ENCODE measurements around the gene SEPTIN5.

DNA sequence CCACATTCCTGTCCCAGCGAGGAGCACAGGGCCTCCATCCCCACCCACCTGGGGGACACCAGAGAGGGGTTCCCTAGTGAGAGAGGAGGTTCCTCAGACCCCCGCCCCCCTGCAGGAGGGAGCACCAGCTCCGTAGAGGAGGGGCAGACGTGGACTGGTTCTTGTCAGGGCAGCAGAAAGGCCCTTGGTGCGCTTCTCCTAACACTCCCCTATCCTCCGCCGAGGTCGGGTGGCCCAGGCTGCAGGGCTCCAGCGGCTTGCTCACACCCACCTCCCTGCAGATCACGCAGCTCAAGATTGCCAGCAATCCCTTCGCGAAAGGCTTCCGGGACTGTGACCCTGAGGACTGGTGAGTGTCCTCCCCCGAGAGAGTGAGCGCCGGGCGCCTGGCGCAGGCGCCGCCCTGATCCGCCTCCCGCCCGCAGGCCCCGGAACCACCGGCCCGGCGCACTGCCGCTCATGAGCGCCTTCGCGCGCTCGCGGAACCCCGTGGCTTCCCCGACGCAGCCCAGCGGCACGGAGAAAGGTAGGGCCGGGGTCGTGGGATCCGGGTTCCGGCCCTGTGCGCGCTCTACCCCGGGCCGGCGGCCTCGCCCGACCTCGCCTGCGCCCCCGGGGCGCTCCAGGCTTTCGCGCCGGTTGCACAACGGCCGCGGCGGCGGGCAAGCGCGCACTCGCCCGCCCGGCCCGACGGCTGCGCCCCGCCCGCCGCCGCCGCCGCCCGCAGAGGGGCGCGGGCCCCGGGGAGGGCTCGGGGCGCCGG is 51.4 kb downstream of the SEPTIN5 start:
- TF ChIP-seq POLR2A (IDR thresholded peaks at IDR 0.05) (no peak), CTCF (IDR thresholded peaks at IDR 0.05) (no peak)
